HEK293 (cell line): ENCODE measurements around the gene KRT38.

Experiments
- BCL11B ChIP-seq: fragments of 450-650 bp; formaldehyde crosslinking; IDR thresholded peaks from 2 replicates; pipeline ENCODE4 v1.5.1; 2016; ENCODE audit warnings: low read depth, missing biosample characterization, missing genetic modification characterization
- EGR2 ChIP-seq: fragments of 450-650 bp; formaldehyde crosslinking; IDR thresholded peaks from 2 replicates; pipeline ENCODE4 v1.5.1; 2016; ENCODE audit warnings: low read depth, missing biosample characterization, missing genetic modification characterization
- GLI2 ChIP-seq: fragments of 450-650 bp; formaldehyde crosslinking; IDR thresholded peaks from 2 replicates; pipeline ENCODE4; 2017; ENCODE audit warnings: missing biosample characterization, missing genetic modification characterization, low read depth, borderline replicate concordance
- IKZF3 ChIP-seq: fragments of 450-650 bp; IDR thresholded peaks from 2 replicates; pipeline ENCODE4 v1.5.0; 2018; ENCODE audit warnings: missing biosample characterization, mild to moderate bottlenecking, missing genetic modification characterization, moderate library complexity
- KLF9 ChIP-seq: fragments of 450-650 bp; formaldehyde crosslinking; IDR thresholded peaks from 2 replicates; pipeline ENCODE4 v1.5.1; 2016; ENCODE audit warnings: missing biosample characterization, missing genetic modification characterization, low read depth
- MEIS1 ChIP-seq: sonication (generic); formaldehyde crosslinking; IDR thresholded peaks from 2 replicates; pipeline ENCODE4 v1.8.1; 2022; ENCODE audit warnings: missing genetic modification reagents, mild to moderate bottlenecking, borderline replicate concordance
- PRDM2 ChIP-seq: fragments of 450-650 bp; formaldehyde crosslinking; IDR thresholded peaks from 2 replicates; pipeline ENCODE4 v1.5.1; 2016; ENCODE audit warnings: missing biosample characterization, missing genetic modification characterization, borderline replicate concordance
- SCRT2 ChIP-seq: fragments of 450-650 bp; formaldehyde crosslinking; IDR thresholded peaks from 2 replicates; pipeline ENCODE4 v1.5.1; 2016; ENCODE audit warnings: missing biosample characterization, missing genetic modification characterization
- TRIM28 ChIP-seq: IDR thresholded peaks from 2 replicates; pipeline ENCODE4 v1.6.1; 2011; ENCODE audit warnings: low read length, control low read depth, borderline replicate concordance
- ZBTB26 ChIP-seq: fragments of 450-650 bp; formaldehyde crosslinking; optimal IDR thresholded peaks from 2 replicates; pipeline ENCODE3; 2016; ENCODE audit warnings: missing biosample characterization, mild to moderate bottlenecking, missing genetic modification characterization
- ZBTB7A ChIP-seq: fragments of 450-650 bp; formaldehyde crosslinking; IDR thresholded peaks from 2 replicates; pipeline ENCODE4 v1.5.1; 2016; ENCODE audit warnings: low read depth, missing biosample characterization, missing genetic modification characterization
- ZNF121 ChIP-seq: fragments of 450-650 bp; formaldehyde crosslinking; IDR thresholded peaks from 2 replicates; pipeline ENCODE4 v1.5.1; 2016; ENCODE audit warnings: missing biosample characterization, missing genetic modification characterization
- ZNF169 ChIP-seq: fragments of 450-650 bp; formaldehyde crosslinking; IDR thresholded peaks from 2 replicates; pipeline ENCODE4 v1.5.1; 2016; ENCODE audit warnings: missing biosample characterization, missing genetic modification characterization
- ZNF223 ChIP-seq: fragments of 450-650 bp; formaldehyde crosslinking; IDR thresholded peaks from 2 replicates; pipeline ENCODE4 v1.5.1; 2016; ENCODE audit warnings: missing biosample characterization, missing genetic modification characterization
- ZNF24 ChIP-seq: fragments of 450-650 bp; formaldehyde crosslinking; IDR thresholded peaks from 2 replicates; pipeline ENCODE4 v1.5.1; 2016; ENCODE audit warnings: missing biosample characterization, missing genetic modification characterization
- ZNF529 ChIP-seq: fragments of 450-650 bp; formaldehyde crosslinking; IDR thresholded peaks from 2 replicates; pipeline ENCODE4 v1.5.1; 2017; ENCODE audit warnings: missing genetic modification characterization, missing biosample characterization; ENCODE audit not compliant: insufficient replicate concordance
- ZNF548 ChIP-seq: fragments of 450-650 bp; formaldehyde crosslinking; IDR thresholded peaks from 2 replicates; pipeline ENCODE4 v1.5.1; 2016; ENCODE audit warnings: missing biosample characterization, missing genetic modification characterization
- ZNF585B ChIP-seq: fragments of 450-650 bp; formaldehyde crosslinking; IDR thresholded peaks from 2 replicates; pipeline ENCODE4 v1.5.1; 2016; ENCODE audit warnings: missing biosample characterization, missing genetic modification characterization
- ZNF624 ChIP-seq: fragments of 450-650 bp; formaldehyde crosslinking; IDR thresholded peaks from 2 replicates; pipeline ENCODE4 v1.5.1; 2017; ENCODE audit warnings: missing biosample characterization, missing genetic modification characterization
- ZNF747 ChIP-seq: fragments of 450-650 bp; formaldehyde crosslinking; IDR thresholded peaks from 2 replicates; pipeline ENCODE4 v1.5.1; 2016; ENCODE audit warnings: missing biosample characterization, missing genetic modification characterization
- TF ChIP-seq, protein P1 (sequence below): fragments of 450-650 bp; formaldehyde crosslinking; conservative IDR thresholded peaks from 2 replicates; pipeline ENCODE4 v1.5.1; 2016; ENCODE audit warnings: low read depth, missing biosample characterization, missing genetic modification characterization
- TF ChIP-seq, protein P2 (sequence below): fragments of 450-650 bp; formaldehyde crosslinking; IDR thresholded peaks from 2 replicates; pipeline ENCODE4 v1.5.1; 2017; ENCODE audit warnings: missing biosample characterization, missing genetic modification characterization
- TF ChIP-seq, protein P3 (sequence below): fragments of 450-650 bp; IDR thresholded peaks from 2 replicates; pipeline ENCODE4 v1.5.1; 2018; ENCODE audit warnings: missing biosample characterization, missing genetic modification characterization
- TF ChIP-seq, protein P4 (sequence below): fragments of 450-650 bp; formaldehyde crosslinking; IDR thresholded peaks from 2 replicates; pipeline ENCODE4 v1.5.1; 2016; ENCODE audit warnings: missing biosample characterization, missing genetic modification characterization

Gene KRT38

DNA sequence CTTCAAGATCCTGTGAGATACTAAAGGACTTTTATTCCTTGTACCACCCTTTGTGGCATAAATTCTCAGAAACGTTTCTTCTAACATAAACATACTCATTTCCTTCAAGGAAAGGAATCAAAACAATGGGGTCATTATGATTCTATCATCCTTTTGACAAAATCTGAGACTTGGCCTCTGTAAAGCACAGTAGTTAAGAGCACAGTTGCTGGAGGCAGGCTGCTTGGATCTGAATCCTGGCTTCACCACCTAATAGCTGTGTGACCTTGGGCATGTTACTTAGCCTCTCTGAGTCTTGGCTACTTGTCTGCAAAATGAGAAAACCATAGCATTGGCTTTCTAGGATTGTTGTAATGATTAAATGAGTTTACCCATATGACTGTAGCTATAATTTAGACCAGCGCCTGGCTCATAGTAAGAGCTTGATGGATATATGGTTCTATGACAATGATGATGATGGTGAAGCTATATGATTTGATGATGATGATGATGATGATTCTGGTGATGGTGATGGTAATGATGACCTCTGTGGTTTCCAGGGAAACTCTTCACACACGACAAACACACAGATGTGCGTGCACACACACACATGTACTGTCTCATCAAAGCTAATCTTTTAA is 37.3 kb downstream of the KRT38 start (continued):
- TF ChIP-seq PRDM2 (tag by site-specific recombination) (no peak), ZNF223 (tag by site-specific recombination) (0 out of 2 replicates have a peak, but pooled peaks have one; percentile 8), IKZF3 (tag by site-specific recombination) (no peak), ZNF747 (tag by site-specific recombination) (no peak), BCL11B (tag by site-specific recombination) (no peak), ZNF624 (tag by site-specific recombination) (no peak), KLF9 (tag by site-specific recombination) (no peak), ZNF169 (peak; percentile 22; the same call in 1 of the 2 replicates), ZNF24 (tag by site-specific recombination) (no peak), ZBTB7A (tag by site-specific recombination) (no peak), EGR2 (tag by site-specific recombination) (no peak), ZNF529 (tag by site-specific recombination) (no peak), ZNF121 (tag by site-specific recombination) (no peak), MEIS1 (CRISPR knock-in tag) (no peak), ZNF548 (tag by site-specific recombination) (no peak), ZNF585B (no peak), SCRT2 (tag by site-specific recombination) (no peak), TRIM28 (0 out of 2 replicates have a peak, but pooled peaks have one; percentile 17), GLI2 (tag by site-specific recombination) (no peak), ZBTB26 (tag by site-specific recombination) (no peak)
- TF ChIP-seq, protein P1, sequence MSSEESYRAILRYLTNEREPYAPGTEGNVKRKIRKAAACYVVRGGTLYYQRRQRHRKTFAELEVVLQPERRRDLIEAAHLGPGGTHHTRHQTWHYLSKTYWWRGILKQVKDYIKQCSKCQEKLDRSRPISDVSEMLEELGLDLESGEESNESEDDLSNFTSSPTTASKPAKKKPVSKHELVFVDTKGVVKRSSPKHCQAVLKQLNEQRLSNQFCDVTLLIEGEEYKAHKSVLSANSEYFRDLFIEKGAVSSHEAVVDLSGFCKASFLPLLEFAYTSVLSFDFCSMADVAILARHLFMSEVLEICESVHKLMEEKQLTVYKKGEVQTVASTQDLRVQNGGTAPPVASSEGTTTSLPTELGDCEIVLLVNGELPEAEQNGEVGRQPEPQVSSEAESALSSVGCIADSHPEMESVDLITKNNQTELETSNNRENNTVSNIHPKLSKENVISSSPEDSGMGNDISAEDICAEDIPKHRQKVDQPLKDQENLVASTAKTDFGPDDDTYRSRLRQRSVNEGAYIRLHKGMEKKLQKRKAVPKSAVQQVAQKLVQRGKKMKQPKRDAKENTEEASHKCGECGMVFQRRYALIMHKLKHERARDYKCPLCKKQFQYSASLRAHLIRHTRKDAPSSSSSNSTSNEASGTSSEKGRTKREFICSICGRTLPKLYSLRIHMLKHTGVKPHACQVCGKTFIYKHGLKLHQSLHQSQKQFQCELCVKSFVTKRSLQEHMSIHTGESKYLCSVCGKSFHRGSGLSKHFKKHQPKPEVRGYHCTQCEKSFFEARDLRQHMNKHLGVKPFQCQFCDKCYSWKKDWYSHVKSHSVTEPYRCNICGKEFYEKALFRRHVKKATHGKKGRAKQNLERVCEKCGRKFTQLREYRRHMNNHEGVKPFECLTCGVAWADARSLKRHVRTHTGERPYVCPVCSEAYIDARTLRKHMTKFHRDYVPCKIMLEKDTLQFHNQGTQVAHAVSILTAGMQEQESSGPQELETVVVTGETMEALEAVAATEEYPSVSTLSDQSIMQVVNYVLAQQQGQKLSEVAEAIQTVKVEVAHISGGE, result no peak
- TF ChIP-seq, protein P2, sequence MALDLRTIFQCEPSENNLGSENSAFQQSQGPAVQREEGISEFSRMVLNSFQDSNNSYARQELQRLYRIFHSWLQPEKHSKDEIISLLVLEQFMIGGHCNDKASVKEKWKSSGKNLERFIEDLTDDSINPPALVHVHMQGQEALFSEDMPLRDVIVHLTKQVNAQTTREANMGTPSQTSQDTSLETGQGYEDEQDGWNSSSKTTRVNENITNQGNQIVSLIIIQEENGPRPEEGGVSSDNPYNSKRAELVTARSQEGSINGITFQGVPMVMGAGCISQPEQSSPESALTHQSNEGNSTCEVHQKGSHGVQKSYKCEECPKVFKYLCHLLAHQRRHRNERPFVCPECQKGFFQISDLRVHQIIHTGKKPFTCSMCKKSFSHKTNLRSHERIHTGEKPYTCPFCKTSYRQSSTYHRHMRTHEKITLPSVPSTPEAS (tag by site-specific recombination), result no peak
- TF ChIP-seq, protein P3, sequence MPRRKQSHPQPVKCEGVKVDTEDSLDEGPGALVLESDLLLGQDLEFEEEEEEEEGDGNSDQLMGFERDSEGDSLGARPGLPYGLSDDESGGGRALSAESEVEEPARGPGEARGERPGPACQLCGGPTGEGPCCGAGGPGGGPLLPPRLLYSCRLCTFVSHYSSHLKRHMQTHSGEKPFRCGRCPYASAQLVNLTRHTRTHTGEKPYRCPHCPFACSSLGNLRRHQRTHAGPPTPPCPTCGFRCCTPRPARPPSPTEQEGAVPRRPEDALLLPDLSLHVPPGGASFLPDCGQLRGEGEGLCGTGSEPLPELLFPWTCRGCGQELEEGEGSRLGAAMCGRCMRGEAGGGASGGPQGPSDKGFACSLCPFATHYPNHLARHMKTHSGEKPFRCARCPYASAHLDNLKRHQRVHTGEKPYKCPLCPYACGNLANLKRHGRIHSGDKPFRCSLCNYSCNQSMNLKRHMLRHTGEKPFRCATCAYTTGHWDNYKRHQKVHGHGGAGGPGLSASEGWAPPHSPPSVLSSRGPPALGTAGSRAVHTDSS (tag by site-specific recombination), result peak; percentile 92
- TF ChIP-seq, protein P4, sequence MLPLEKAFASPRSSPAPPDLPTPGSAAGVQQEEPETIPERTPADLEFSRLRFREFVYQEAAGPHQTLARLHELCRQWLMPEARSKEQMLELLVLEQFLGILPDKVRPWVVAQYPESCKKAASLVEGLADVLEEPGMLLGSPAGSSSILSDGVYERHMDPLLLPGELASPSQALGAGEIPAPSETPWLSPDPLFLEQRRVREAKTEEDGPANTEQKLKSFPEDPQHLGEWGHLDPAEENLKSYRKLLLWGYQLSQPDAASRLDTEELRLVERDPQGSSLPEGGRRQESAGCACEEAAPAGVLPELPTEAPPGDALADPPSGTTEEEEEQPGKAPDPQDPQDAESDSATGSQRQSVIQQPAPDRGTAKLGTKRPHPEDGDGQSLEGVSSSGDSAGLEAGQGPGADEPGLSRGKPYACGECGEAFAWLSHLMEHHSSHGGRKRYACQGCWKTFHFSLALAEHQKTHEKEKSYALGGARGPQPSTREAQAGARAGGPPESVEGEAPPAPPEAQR (tag by site-specific recombination), result no peak
